GM12864 (cell line): ENCODE results near the gene UXT.

Source experiments
- DNase-seq: peaks from one replicate; pipeline ENCODE4 v3.0.0-alpha.2; 2011; ENCODE audit warnings: low read depth
- H3K4me3 ChIP-seq: 2 replicates; pipeline ENCODE4 v1.5.1; 2011; ENCODE audit warnings: mild to moderate bottlenecking, low read depth, low read length, control low read depth
- CTCF ChIP-seq: IDR thresholded peaks from 2 replicates; pipeline ENCODE4 v1.5.1; 2011; ENCODE audit warnings: low read depth, mild to moderate bottlenecking, moderate library complexity, low read length, control low read depth, inconsistent platforms; ENCODE audit errors: missing control alignments

Gene UXT

GRCh38 chrX:47638816-47639215 is 20.2 kb downstream of the UXT start:
- TF ChIP-seq CTCF, result no peak
- no peak overlapping the region for H3K4me3 ChIP-seq
- no peak for DNase-seq

- DNase-seq, result no peak
- H3K4me3 ChIP-seq, result no peak overlapping the region
- TF ChIP-seq CTCF, result no peak
These were observed 21.3 kb downstream of the UXT start for GRCh38 chrX:47637546-47638195.

- DNase-seq, result no peak
- TF ChIP-seq CTCF, result no peak
- H3K4me3 ChIP-seq, result no peak overlapping the region
These were observed 24.0 kb downstream of the UXT start for GRCh38 chrX:47634871-47635575.

- no peak overlapping the region for H3K4me3 ChIP-seq
- no peak for TF ChIP-seq CTCF
- DNase-seq, result no peak
These were observed 25.0 kb downstream of the UXT start for GRCh38 chrX:47633689-47634590.

GRCh38 chrX:47632666-47633065 is 26.3 kb downstream of the UXT start:
- no peak overlapping the region for H3K4me3 ChIP-seq
- TF ChIP-seq CTCF, result no peak
- no peak for DNase-seq

- no peak for TF ChIP-seq CTCF
- no peak overlapping the region for H3K4me3 ChIP-seq
- DNase-seq, result no peak
These were observed 27.3 kb downstream of the UXT start for GRCh38 chrX:47631676-47632075.
